NCI-H526 (cell line): ENCODE measurements around the gene HNRNPA1L2.
A peak's percentile ranks its signal among the peaks of the same experiment; 100 is the strongest.
"Not testable (repeated sequence)": the region's sequence is repeated elsewhere in the genome, so short reads cannot be mapped to it uniquely, and the experiment has no call there.

Experiments
- DNase-seq, 2 experiments: peaks; one replicate each; lab custom pipeline; 2025; lab: John Stamatoyannopoulos, UW

HNRNPA1L2 gene

GRCh38 chr13:52646967-52647366 lies 4.7 kb downstream of the HNRNPA1L2 start:
- DNase-seq: peak; percentile 61 to 78

DNA sequence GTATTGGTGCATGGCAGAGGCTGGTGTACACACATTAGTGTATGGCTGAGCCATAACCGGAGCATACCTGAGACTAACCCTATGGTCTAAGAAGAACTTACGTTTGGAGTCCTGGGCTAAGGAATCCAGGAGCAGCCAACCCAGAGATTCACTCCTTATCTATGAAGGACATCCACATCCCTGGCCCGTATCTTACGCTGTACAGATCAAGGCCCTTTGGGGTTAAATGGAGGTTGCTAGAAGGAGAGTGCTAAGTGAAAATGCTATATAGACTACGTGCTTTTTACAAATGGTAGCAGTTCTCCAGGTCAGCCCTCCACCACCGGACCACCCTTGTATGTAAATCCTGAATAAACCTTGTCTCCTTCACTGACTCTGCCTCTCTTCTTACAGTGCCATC lies 8.5 kb downstream of the HNRNPA1L2 start:
- no peak for DNase-seq

DNA sequence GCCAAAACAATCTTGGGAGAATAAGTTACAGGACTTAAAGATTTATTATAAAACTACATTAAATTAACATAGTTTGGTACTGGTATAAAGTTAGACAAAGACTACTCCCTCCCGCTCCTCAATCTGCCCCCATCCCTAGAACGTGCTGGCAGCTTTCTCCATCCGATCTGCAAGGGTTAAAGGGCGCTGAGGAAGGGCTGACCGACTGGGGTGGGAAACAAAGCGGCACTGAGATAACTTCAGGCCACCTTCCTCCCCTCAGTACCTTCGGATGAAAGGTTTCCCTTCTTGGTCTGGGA lies 9.6 kb downstream of the HNRNPA1L2 start:
- peak in 1 of 2 experiments; percentile 90 for DNase-seq

GRCh38 chr13:52652196-52652979 lies 10.2 kb downstream of the HNRNPA1L2 start, which contains the start of gene SUGT1:
TSS of gene SUGT1 (plus strand) at chr13:52652836. CDS start at chr13:52652921, 85 bp downstream.
- peak; percentile 99 for DNase-seq

DNA sequence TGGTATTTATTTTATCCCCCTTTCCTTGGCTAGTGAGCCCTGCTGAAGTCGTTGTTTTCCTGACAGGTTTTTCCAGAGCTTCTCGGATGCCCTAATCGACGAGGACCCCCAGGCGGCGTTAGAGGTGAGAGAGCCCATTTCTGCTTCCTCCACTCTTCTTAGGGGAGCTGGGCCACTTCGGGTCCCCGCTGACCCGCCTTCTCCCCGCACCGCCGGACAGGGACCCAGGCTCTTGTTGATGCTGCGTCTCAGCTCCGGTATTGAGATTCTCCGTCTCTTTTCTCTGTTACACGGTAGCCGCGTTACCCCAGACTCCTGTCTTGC lies 10.7 kb downstream of the HNRNPA1L2 start:
- DNase-seq: peak in 1 of 2 experiments; percentile 85

GRCh38 chr13:52659340-52659739 lies 17.1 kb downstream of the HNRNPA1L2 start:
- DNase-seq: no peak

DNA sequence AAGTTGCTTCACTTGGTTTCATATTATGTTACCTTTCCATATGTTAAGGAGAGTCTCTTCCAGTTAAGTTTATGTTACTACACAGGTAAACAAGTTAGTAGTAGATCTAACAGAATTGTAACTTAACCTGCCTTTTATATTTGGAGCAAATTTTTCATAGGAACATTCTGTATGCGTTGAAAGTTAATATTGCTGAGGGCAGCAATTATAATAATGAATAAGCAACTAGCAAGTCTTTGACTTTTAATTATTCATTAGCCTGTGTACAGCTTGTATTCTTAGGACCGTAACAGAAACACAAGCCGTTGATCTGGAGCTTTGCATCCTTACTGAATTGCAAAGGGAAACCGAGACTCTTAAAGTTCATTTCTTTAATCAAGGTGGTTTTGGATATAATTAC lies 22.0 kb downstream of the HNRNPA1L2 start:
- no peak for DNase-seq

DNA sequence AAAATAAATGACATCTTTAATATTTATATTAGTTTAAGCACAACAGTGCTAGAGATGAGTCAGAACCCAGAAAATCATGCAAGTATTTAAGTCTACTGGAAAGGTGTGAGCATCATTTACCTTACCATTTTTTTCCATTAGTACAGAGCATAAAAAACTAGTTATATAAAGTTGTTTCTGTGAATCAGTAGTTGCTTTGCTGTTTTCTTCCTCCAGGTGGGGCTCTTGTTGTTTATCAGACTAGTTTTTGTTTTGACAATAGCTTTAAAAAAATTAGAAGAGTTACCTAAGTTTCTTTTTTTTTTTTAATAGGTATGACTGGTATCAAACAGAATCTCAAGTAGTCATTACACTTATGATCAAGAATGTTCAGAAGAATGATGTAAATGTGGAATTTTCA lies 23.1 kb downstream of the HNRNPA1L2 start:
- DNase-seq: peak in 1 of 2 experiments; percentile 39

DNA sequence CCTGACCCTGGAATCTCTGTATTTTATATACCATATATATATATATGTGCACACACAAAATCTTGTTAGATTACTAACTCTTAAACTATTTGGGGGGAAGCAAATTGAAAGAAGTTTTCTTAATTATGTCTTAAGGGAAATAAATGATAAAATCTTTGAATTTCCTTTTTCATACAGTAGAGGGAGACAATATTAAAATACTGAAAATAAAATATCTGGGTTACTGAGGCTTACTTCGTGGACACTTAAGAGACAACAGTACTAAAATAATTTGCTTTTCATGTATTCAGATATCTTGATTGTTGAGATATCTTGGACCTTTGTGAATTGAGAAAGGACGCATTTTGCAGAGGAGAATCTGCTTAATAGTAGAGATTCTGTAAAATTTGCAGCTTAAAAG lies 27.4 kb downstream of the HNRNPA1L2 start:
- DNase-seq: no peak

GRCh38 chr13:52670726-52671125 lies 28.5 kb downstream of the HNRNPA1L2 start:
- DNase-seq: no peak

DNA sequence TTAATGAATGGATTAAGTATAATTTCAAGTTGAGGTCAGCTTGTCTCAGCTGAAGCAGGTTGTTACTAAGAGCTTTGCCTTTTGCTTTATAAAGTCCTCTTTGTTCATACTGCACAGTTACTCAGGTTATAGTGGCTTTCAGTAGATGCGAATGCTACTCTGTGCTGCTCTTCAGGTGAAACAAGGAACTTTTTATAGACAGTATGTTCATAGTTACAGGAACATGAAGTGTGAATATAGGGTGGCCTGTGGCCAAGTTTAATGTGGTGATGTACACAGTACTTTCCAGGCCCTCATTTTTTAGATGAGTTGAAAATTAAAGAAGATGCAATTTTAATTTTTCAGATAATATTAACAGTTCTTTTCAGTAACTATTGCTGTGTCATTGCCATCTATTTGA lies 31.2 kb downstream of the HNRNPA1L2 start:
- no peak for DNase-seq

- DNase-seq: no peak
Observed at GRCh38 chr13:52677823-52678222, 35.6 kb downstream of the HNRNPA1L2 start.

GRCh38 chr13:52685806-52686205 lies 43.6 kb downstream of the HNRNPA1L2 start:
- not testable (repeated sequence) for DNase-seq

- no peak for DNase-seq
Observed at GRCh38 chr13:52686376-52686775, 44.1 kb downstream of the HNRNPA1L2 start.
